ENCODE results near the gene CABLES2. TPM values are rescaled to one million over a fixed set of nuclear protein-coding genes. Genes with fewer than 3 reads are reported as not detected.

Gene CABLES2
- total and polyA plus RNA-seq, 9 donors = 2.7 to 7.0 (median 4.7) TPM

GRCh38 chr20:62344092-62344491, 63.0 kb downstream of the CABLES2 start:
- H3K9me3 ChIP-seq = no peaks in the 10 kb centered on the region
- WGBS, 3 donors = 89 to 95% (median 92%) methylated on average over 5 of the region's 5 CpGs
- intact Hi-C loops (cut with DNase I) = no loop called here

GRCh38 chr20:62342910-62343309, 64.2 kb downstream of the CABLES2 start:
- no peak for TF ChIP-seq POLR2A (IDR thresholded peaks at IDR 0.05)
- no peak for DNase-seq
- Histone ChIP-seq H3K4me1 (ENCODE audit: insufficient read depth) (no peaks in the 10 kb centered on the region), H3K9me3 (no peaks in the 10 kb centered on the region), H3K27ac (no peak overlapping the region), H3K36me3 (no peaks in the 10 kb centered on the region), H3K27me3 (no peaks in the 10 kb centered on the region), H3K4me3 (no peak overlapping the region)
- WGBS, 3 donors = 37 to 67% (median 48%) methylated on average over 10 of the region's 10 CpGs
- intact Hi-C loops (cut with DNase I) = no loop called here

More at GRCh38 chr20:62344092-62344491, 63.0 kb downstream of the CABLES2 start:
- no peaks in the 10 kb centered on the region for H3K27me3 ChIP-seq
- no peaks in the 10 kb centered on the region for H3K36me3 ChIP-seq
- no peak overlapping the region for H3K27ac ChIP-seq
- DNase-seq = no peak
- TF ChIP-seq EP300 (IDR thresholded peaks at IDR 0.05) (no peak), CTCF (IDR thresholded peaks at IDR 0.05) (no peak), POLR2A (IDR thresholded peaks at IDR 0.05) (no peak)
- no peaks in the 10 kb centered on the region for H3K4me1 ChIP-seq (ENCODE audit: insufficient read depth)
- no peak overlapping the region for H3K4me3 ChIP-seq

GRCh38 chr20:62339647-62340062, 67.4 kb downstream of the CABLES2 start:
- intact Hi-C loops (cut with DNase I) = no loop called here
- WGBS, 3 donors = 77 to 86% (median 81%) methylated on average over 13 to 14 of the region's 14 CpGs
- no peak for DNase-seq
- H3K4me3 ChIP-seq = no peak overlapping the region
- no peaks in the 10 kb centered on the region for H3K27me3 ChIP-seq
- TF ChIP-seq CTCF (IDR thresholded peaks at IDR 0.05) (no peak), POLR2A (IDR thresholded peaks at IDR 0.05) (no peak)
- no peaks in the 10 kb centered on the region for H3K9me3 ChIP-seq
- H3K36me3 ChIP-seq = no peaks in the 10 kb centered on the region
- no peak overlapping the region for H3K27ac ChIP-seq
- no peaks in the 10 kb centered on the region for H3K4me1 ChIP-seq (ENCODE audit: insufficient read depth)

Other genes with a start within 250 kb of the CABLES2 start
- gene MTG2, start 224.3 kb downstream of the CABLES2 start, total RNA-seq = 10 to 100 TPM; 16.2 to 36.9 (median 33.3) TPM
- 10 to 100 TPM; 12.7 to 35.5 TPM for gene MTG2, start 224.3 kb downstream of the CABLES2 start, polyA plus RNA-seq
- not detected for gene HRH3, start 187.0 kb downstream of the CABLES2 start, total RNA-seq
- not detected for gene HRH3, start 187.0 kb downstream of the CABLES2 start, polyA plus RNA-seq
- 10 to 100 TPM; 17.9 to 42.2 (median 36.6) TPM for gene OSBPL2, start 168.8 kb downstream of the CABLES2 start, total RNA-seq
- gene OSBPL2, start 168.8 kb downstream of the CABLES2 start, polyA plus RNA-seq = 10 to 100 TPM; 14.2 to 30.1 TPM
- 100 to 1,000 TPM in 1 of 7 donors, 10 to 100 TPM in 6; 42.8 to 109 (median 56.3) TPM for gene ADRM1, start 104.3 kb downstream of the CABLES2 start, total RNA-seq
- gene ADRM1, start 104.3 kb downstream of the CABLES2 start, polyA plus RNA-seq = 10 to 100 TPM in 1 of 2 donors, 1 to 10 TPM in 1; 7.8 to 52.5 TPM
- 100 to 1,000 TPM in 1 of 7 donors, 10 to 100 TPM in 6; 24.7 to 115 (median 51.2) TPM for gene LAMA5, start 40.0 kb downstream of the CABLES2 start, total RNA-seq
- 10 to 100 TPM in 1 of 2 donors, 1 to 10 TPM in 1; 4.7 to 42.2 TPM for gene LAMA5, start 40.0 kb downstream of the CABLES2 start, polyA plus RNA-seq
- 1,000 to 10,000 TPM; 2,424 to 8,739 (median 2,977) TPM for gene RPS21, start 20.2 kb downstream of the CABLES2 start, total RNA-seq
- gene RPS21, start 20.2 kb downstream of the CABLES2 start, polyA plus RNA-seq = 1,000 to 10,000 TPM; 1,038 to 9,967 TPM
- gene RBBP8NL, start 20.3 kb upstream of the CABLES2 start, total RNA-seq = under 1 TPM in 2 of 7 donors, not detected in 5; 0.32 to 0.46 TPM
- gene RBBP8NL, start 20.3 kb upstream of the CABLES2 start, polyA plus RNA-seq = not detected
- 1 to 10 TPM in 2 of 7 donors, under 1 TPM in 3, not detected in 2; 0.13 to 5.5 (median 0.92) TPM for gene GATA5, start 68.7 kb upstream of the CABLES2 start, total RNA-seq
- gene GATA5, start 68.7 kb upstream of the CABLES2 start, polyA plus RNA-seq = 1 to 10 TPM in 1 of 2 donors, under 1 TPM in 1; 0.08 to 1.3 TPM
- 10 to 100 TPM in 1 of 7 donors, 1 to 10 TPM in 6; 3.3 to 10.9 (median 4.4) TPM for gene SLCO4A1, start 235.2 kb upstream of the CABLES2 start, total RNA-seq
- gene SLCO4A1, start 235.2 kb upstream of the CABLES2 start, polyA plus RNA-seq = 1 to 10 TPM; 1.1 to 2.2 TPM